AG04449 (cell line): Measurements from ENCODE around the gene ADGRF4.

ENCODE experiments used
- CTCF ChIA-PET: fragments of 350-600 bp; formaldehyde crosslinking; extraction: SDS; loops from one replicate; lab custom pipeline; 2021; ENCODE audit warnings: antibody characterized with exemption; lab: Yijun Ruan, JAX
- POLR2A ChIA-PET: fragments of 400-600, 350-600 bp; formaldehyde crosslinking; extraction: SDS; loops from one replicate; lab custom pipeline; 2020; ENCODE audit warnings: antibody characterized with exemption, inconsistent platforms; lab: Yijun Ruan, JAX
- DNase-seq: peaks from one replicate; pipeline ENCODE4 v3.0.0-alpha.2; 2010; ENCODE audit warnings: low read depth, low spot score
- H3K4me3 ChIP-seq: 2 replicates; pipeline ENCODE4 v1.5.1; 2011; ENCODE audit warnings: low read depth, mild to moderate bottlenecking, control low read depth, low read length
- TF ChIP-seq, protein P1 (sequence below): IDR thresholded peaks from one replicate; pipeline ENCODE4 v1.5.1; 2011; ENCODE audit warnings: mild to moderate bottlenecking, moderate library complexity, low read length, control low read depth, inconsistent platforms; ENCODE audit not compliant: insufficient read depth; ENCODE audit errors: missing control alignments

The ADGRF4 gene

DNA sequence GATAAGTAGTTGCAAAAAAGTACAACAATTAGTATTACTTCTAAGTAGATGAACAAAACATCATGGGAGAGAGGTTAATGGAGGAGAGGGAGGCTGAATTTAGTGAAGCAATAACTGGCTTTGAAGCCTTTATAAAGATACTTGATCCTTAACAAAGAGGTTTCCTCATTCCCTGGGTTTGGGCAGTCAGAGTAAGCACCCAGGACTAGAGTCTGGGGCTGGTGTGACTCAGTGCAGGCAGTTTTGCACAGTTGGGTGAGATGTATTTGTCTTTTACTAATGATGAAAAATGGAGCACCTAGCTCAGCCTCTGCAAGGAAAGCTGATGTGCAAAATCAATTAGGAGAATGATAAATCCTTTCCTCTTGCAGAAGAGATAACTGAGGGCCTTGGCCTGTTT, 71.6 kb downstream of the ADGRF4 start:
- H3K4me3 ChIP-seq: no peak overlapping the region
- TF ChIP-seq, protein P1, sequence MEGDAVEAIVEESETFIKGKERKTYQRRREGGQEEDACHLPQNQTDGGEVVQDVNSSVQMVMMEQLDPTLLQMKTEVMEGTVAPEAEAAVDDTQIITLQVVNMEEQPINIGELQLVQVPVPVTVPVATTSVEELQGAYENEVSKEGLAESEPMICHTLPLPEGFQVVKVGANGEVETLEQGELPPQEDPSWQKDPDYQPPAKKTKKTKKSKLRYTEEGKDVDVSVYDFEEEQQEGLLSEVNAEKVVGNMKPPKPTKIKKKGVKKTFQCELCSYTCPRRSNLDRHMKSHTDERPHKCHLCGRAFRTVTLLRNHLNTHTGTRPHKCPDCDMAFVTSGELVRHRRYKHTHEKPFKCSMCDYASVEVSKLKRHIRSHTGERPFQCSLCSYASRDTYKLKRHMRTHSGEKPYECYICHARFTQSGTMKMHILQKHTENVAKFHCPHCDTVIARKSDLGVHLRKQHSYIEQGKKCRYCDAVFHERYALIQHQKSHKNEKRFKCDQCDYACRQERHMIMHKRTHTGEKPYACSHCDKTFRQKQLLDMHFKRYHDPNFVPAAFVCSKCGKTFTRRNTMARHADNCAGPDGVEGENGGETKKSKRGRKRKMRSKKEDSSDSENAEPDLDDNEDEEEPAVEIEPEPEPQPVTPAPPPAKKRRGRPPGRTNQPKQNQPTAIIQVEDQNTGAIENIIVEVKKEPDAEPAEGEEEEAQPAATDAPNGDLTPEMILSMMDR: no peak
- POLR2A ChIA-PET: no interaction called here
- no peak for DNase-seq
- CTCF ChIA-PET: interaction anchor here (2.1 kb wide), 1 partner anchor 11 kb away, joined by 8 read pairs; no protein-coding TSS in a partner anchor
